Uterus (tissue), 2 donors: Measurements from ENCODE around the gene NUP54.

Source experiments
- CTCF ChIP-seq, 4 experiments: fragments of 200-600 bp in 2 of 4; fragments of 450-650 bp in 2 of 4; sonication (generic) in 2 of 4; IDR thresholded peaks; one replicate each; pipeline ENCODE4 v1.5.1; 2016 to 2019; ENCODE audit warnings: antibody characterized with exemption in 4 of 4, mild to moderate bottlenecking in 2 of 4, moderate library complexity in 1 of 4
- POLR2A ChIP-seq, 2 donors: fragments of 450-650 bp; IDR thresholded peaks; one replicate each; pipeline ENCODE4 v1.6.1; 2016; ENCODE audit warnings: antibody characterized with exemption in 2 of 2, mild to moderate bottlenecking in 1 of 2, moderate library complexity in 1 of 2

GRCh38 chr4:76066546-76066945 is 81.7 kb downstream of the NUP54 start:
- TF ChIP-seq POLR2A (IDR thresholded peaks at IDR 0.05), result no peak
- TF ChIP-seq CTCF (IDR thresholded peaks at IDR 0.05), result no peak
